Measurements from ENCODE around the gene DIAPH3. TPM values are rescaled to one million over a fixed set of nuclear protein-coding genes. Genes with fewer than 3 reads are reported as not detected.

DIAPH3 gene
- total RNA-seq, 4 donors from 2014 or later, result 0.10 to 0.67 TPM; not detected in 2

DNA sequence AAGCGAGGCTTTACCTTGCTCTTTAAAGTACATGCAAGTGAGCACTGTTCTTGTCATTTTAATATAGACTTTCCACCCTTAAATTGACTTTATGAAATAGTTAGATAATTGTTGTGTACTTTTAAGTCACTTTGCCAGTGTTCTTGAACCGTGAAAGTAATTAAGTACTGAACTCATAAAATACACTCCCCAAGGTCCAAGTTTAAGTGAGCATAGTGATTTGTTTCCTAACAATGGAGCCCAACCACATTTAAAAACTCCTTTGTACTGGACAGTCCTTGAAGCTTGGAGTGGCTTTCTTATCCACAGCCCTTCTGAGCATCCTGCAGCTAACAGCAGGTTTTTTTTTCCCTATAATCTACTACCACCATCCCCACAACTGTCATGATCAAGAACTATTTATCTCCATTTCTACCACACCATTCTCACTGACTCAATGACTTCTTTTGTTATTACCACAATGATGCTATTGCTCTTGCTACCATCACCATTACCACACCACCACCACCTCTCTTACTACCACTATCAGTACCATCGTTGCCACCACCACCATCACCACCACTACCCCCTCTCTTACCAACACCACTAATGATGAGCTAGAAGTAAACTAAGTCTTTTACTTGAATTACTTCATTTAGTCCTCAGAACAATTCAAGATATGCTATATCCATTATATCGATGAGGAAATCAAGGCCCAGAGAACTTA is 452.6 kb downstream of the DIAPH3 start:
- Histone ChIP-seq H3K27ac (no peak overlapping the region), H3K4me3 (replicated peaks in 1 of 3) (no peak overlapping the region), H3K36me3 (no peaks in the 10 kb centered on the region), H3K9me3 (no peaks in the 10 kb centered on the region), H3K27me3 (no peaks in the 10 kb centered on the region), H3K4me1 (no peaks in the 10 kb centered on the region)
- no peak for DNase-seq
- TF ChIP-seq, protein P1, sequence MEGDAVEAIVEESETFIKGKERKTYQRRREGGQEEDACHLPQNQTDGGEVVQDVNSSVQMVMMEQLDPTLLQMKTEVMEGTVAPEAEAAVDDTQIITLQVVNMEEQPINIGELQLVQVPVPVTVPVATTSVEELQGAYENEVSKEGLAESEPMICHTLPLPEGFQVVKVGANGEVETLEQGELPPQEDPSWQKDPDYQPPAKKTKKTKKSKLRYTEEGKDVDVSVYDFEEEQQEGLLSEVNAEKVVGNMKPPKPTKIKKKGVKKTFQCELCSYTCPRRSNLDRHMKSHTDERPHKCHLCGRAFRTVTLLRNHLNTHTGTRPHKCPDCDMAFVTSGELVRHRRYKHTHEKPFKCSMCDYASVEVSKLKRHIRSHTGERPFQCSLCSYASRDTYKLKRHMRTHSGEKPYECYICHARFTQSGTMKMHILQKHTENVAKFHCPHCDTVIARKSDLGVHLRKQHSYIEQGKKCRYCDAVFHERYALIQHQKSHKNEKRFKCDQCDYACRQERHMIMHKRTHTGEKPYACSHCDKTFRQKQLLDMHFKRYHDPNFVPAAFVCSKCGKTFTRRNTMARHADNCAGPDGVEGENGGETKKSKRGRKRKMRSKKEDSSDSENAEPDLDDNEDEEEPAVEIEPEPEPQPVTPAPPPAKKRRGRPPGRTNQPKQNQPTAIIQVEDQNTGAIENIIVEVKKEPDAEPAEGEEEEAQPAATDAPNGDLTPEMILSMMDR (IDR thresholded peaks at IDR 0.05), result no peak
- no peak for TF ChIP-seq POLR2A (IDR thresholded peaks at IDR 0.05)
- intact Hi-C loops (cut with DNase I), result no loop called here
- 71% methylated on average over 4 of the region's 4 CpGs for WGBS, 2 donors

DNA sequence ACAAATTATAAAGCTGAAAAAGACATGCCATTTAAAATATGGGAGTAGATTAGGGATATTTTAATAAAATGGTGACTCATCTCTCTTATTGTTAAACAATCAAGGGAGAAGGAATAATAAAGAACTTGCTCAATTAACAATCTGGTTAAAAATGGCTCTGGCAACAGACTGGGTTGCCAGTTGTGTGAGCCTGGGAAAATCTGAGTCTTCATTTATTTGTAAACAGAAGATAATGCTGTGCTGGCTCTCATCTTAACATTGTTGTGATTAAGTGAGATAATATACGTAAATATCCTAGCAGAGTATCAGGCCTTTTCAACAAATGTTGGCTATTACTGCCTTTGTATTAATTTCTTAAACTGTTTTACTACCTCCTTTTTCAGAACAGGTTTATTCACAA is 453.3 kb downstream of the DIAPH3 start:
- no peaks in the 10 kb centered on the region for H3K27me3 ChIP-seq
- H3K36me3 ChIP-seq, result no peaks in the 10 kb centered on the region
- no peaks in the 10 kb centered on the region for H3K9me3 ChIP-seq
- no peak for DNase-seq
- no peak overlapping the region for H3K27ac ChIP-seq
- TF ChIP-seq, protein P1 (IDR thresholded peaks at IDR 0.05), result no peak
- no peak for TF ChIP-seq POLR2A (IDR thresholded peaks at IDR 0.05)
- no peaks in the 10 kb centered on the region for H3K4me1 ChIP-seq
- WGBS, 2 donors, result 91 to 97% methylated on average over 1 of the region's 1 CpG
- H3K4me3 ChIP-seq (replicated peaks in 1 of 3), result no peak overlapping the region
- intact Hi-C loops (cut with DNase I), result no loop called here

DNA sequence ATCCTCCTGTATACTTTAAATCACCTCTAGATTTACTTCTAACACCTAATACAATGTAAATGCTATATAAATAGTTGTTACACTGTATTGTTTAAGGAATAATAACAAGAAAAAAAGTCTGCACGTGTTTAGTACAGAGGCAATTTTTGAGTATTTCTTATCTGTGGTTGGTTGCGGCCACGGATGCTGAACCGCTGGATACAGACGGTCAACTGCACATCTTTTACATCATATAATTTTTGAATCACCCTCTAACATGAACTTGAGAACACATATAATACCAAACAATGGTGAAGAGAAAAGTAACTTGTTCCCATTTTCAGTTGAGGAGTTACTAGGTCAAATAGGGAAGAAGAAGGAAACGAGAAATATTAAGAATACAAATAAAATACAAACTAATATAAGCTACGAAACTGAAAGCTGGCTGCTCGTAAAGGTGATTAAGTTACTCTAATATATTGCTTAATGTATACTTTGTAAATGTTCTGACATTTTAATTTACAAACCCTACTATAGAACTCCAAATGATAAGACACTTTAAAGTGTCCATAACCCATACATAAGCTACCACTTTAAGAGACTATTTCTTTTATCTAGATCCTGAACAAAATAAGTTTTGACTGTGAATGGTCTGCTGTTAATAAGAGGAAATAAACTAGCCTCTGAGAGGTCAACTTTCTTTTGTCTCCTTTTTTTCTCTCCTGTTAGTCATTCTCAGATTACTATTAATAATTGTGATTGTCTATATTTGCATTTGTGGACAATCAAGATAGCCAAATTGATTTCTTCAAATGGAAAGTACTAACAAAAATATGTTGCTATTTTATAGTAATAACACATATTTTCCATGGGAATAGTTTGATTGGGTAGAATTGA is 457.4 kb downstream of the DIAPH3 start:
- Histone ChIP-seq H3K36me3 (no peaks in the 10 kb centered on the region), H3K27me3 (no peaks in the 10 kb centered on the region), H3K4me3 (replicated peaks in 1 of 3) (no peak overlapping the region), H3K27ac (no peak overlapping the region), H3K9me3 (no peaks in the 10 kb centered on the region), H3K4me1 (no peaks in the 10 kb centered on the region)
- no peak for DNase-seq
- TF ChIP-seq, protein P1 (IDR thresholded peaks at IDR 0.05), result no peak
- 92 to 95% methylated on average over 8 of the region's 8 CpGs for WGBS, 2 donors
- intact Hi-C loops (cut with DNase I), result no loop called here

DNA sequence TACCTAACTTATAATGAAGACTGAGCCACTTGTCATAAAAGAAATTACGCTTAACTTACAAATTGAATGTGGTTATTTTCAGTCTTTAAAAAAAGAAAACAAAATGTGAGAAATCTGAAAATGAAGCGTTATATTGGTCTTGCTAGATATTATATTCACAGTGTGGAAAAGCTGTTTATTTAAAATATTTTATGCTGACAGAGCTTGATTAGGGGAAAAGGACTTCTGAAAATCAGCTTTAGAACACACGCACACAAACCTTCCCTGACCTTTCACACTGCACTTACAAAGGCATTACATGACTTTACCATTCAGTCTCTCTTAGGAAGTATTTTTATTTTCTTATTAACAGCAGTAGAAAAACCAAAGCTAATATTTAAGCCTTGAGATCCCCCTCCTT is 461.5 kb downstream of the DIAPH3 start:
- intact Hi-C loops (cut with DNase I), result no loop called here
- no peak for DNase-seq
- Histone ChIP-seq H3K9me3 (no peaks in the 10 kb centered on the region), H3K36me3 (no peaks in the 10 kb centered on the region), H3K4me3 (replicated peaks in 1 of 3) (no peak overlapping the region), H3K27ac (no peak overlapping the region), H3K4me1 (no peaks in the 10 kb centered on the region), H3K27me3 (no peaks in the 10 kb centered on the region)
- WGBS, 2 donors, result 97% methylated on average over 3 of the region's 3 CpGs
- TF ChIP-seq, protein P1 (IDR thresholded peaks at IDR 0.05), result no peak
- no peak for TF ChIP-seq POLR2A (IDR thresholded peaks at IDR 0.05)

DNA sequence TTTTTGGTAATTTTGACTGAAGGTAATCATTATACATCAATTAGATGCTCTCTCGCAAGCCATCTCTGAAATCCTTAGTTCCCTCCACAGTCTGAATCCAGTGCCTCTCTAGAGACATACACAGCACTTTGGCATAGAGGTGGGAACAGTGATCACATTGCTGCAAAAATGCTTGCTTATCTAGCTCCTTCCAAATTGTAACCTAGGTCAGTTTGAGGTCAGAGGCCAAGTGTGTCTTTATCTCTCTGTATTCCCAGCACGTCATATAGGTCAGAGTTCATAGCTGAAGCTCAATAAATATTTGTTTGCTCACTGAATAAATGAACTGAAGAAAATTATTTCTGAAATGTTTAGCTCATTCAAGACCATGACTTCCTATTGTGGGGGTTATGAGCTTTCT is 462.5 kb downstream of the DIAPH3 start:
- H3K27me3 ChIP-seq, result no peaks in the 10 kb centered on the region
- no peak overlapping the region for H3K4me3 ChIP-seq (replicated peaks in 1 of 3)
- no peak overlapping the region for H3K27ac ChIP-seq
- intact Hi-C loops (cut with DNase I), result no loop called here
- no peaks in the 10 kb centered on the region for H3K4me1 ChIP-seq
- H3K9me3 ChIP-seq, result no peaks in the 10 kb centered on the region
- no peak for TF ChIP-seq POLR2A (IDR thresholded peaks at IDR 0.05)
- TF ChIP-seq, protein P1 (IDR thresholded peaks at IDR 0.05), result no peak
- WGBS, 2 donors, result 88 to 94% methylated on average over 2 of the region's 2 CpGs
- H3K36me3 ChIP-seq, result no peaks in the 10 kb centered on the region
- DNase-seq, result no peak
